ENCODE data around the gene CD36. TPM values are rescaled to one million over a fixed set of nuclear protein-coding genes. Genes with fewer than 3 reads are reported as not detected.

CD36 gene
- total RNA-seq, 1 experiment from 2014 or later, result 0.46 TPM

DNA sequence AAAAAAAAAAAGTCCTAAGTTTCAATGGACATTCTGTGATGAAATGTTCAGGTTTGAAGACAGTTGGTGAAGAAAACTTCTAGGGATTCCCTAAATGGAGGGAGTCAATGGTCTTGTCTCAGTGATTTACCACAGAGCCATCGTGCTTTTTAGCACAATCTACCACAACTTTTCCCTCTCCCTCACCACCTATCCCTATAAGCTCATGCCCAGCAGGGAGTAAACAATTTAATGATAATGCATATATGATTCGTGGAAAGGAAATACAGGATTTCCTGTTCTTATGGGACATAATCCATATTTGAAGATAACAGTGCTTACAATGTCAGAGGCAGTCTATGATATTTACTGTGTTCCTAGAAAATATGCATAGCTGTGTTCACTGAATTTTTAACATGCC, 38.4 kb upstream of the CD36 start:
- POLR2A ChIA-PET, result interaction anchor here (0.7 kb wide), 1 partner anchor 16 kb away, joined by 3 read pairs; no protein-coding TSS in a partner anchor
- Histone ChIP-seq H3K36me3 (ENCODE audit: control insufficient read depth, insufficient read depth, low read length) (no peaks in the 10 kb centered on the region), H3K4me3 (ENCODE audit: low read depth in 2 of 2, low read length in 2 of 2) (no peak overlapping the region), H3K9me3 (ENCODE audit: control insufficient read depth, insufficient read depth, low read depth, low read length) (no peaks in the 10 kb centered on the region), H3K4me1 (ENCODE audit: control insufficient read depth, insufficient read depth, low read length) (no peaks in the 10 kb centered on the region), H3K27me3 (ENCODE audit: control insufficient read depth, insufficient read depth, low read length) (no peaks in the 10 kb centered on the region; the same call in 1 of the 2 replicates), H3K27ac (ENCODE audit: low read length) (no peak overlapping the region)
- DNase-seq (ENCODE audit: low read depth, low spot score) (no peak), ATAC-seq (no peak)
- TF ChIP-seq CTCF (IDR thresholded peaks at IDR 0.05) (no peak), SIN3A (IDR thresholded peaks at IDR 0.05; ENCODE audit: borderline replicate concordance, insufficient read depth, low read depth, low read length) (no peak), TCF7L2 (IDR thresholded peaks at IDR 0.05; ENCODE audit: low read depth, low read length) (no peak), POLR2AphosphoS5 (IDR thresholded peaks at IDR 0.05; ENCODE audit: low read depth, low read length) (no peak)
- TF ChIP-seq, protein P1, sequence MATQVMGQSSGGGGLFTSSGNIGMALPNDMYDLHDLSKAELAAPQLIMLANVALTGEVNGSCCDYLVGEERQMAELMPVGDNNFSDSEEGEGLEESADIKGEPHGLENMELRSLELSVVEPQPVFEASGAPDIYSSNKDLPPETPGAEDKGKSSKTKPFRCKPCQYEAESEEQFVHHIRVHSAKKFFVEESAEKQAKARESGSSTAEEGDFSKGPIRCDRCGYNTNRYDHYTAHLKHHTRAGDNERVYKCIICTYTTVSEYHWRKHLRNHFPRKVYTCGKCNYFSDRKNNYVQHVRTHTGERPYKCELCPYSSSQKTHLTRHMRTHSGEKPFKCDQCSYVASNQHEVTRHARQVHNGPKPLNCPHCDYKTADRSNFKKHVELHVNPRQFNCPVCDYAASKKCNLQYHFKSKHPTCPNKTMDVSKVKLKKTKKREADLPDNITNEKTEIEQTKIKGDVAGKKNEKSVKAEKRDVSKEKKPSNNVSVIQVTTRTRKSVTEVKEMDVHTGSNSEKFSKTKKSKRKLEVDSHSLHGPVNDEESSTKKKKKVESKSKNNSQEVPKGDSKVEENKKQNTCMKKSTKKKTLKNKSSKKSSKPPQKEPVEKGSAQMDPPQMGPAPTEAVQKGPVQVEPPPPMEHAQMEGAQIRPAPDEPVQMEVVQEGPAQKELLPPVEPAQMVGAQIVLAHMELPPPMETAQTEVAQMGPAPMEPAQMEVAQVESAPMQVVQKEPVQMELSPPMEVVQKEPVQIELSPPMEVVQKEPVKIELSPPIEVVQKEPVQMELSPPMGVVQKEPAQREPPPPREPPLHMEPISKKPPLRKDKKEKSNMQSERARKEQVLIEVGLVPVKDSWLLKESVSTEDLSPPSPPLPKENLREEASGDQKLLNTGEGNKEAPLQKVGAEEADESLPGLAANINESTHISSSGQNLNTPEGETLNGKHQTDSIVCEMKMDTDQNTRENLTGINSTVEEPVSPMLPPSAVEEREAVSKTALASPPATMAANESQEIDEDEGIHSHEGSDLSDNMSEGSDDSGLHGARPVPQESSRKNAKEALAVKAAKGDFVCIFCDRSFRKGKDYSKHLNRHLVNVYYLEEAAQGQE (IDR thresholded peaks at IDR 0.05; ENCODE audit: insufficient read depth in 1 of 2, low read depth in 2 of 2, low read length in 1 of 2), result no peak
- CTCF ChIA-PET, result no interaction called here
- no TSS peak for BruUV-seq (replicated peaks)
- intact Hi-C loops (cut with micrococcal nuclease; ENCODE audit: unreplicated experiment) (no loop called here), in situ Hi-C loops (cut with HindIII; ENCODE audit: low pct_unique_long_range_greater_than_20kb, low sequenced_read_pairs) (no loop called here)

- no TSS peak for BruUV-seq (replicated peaks)
- DNase-seq (ENCODE audit: low read depth, low spot score), result no peak
- Histone ChIP-seq H3K27ac (ENCODE audit: low read length) (no peak overlapping the region), H3K4me1 (ENCODE audit: control insufficient read depth, insufficient read depth, low read length) (no peaks in the 10 kb centered on the region), H3K9me3 (ENCODE audit: control insufficient read depth, insufficient read depth, low read depth, low read length) (no peaks in the 10 kb centered on the region), H3K36me3 (ENCODE audit: control insufficient read depth, insufficient read depth, low read length) (no peaks in the 10 kb centered on the region), H3K4me3 (ENCODE audit: low read depth in 2 of 2, low read length in 2 of 2) (no peak overlapping the region), H3K27me3 (ENCODE audit: control insufficient read depth, insufficient read depth, low read length) (peaks cover 3% of the 10 kb centered on the region)
- ChIA-PET POLR2A (no interaction called here), CTCF (no interaction called here)
- no peak for ATAC-seq
- in situ Hi-C loops (cut with HindIII; ENCODE audit: low pct_unique_long_range_greater_than_20kb, low sequenced_read_pairs) (no loop called here), intact Hi-C loops (cut with micrococcal nuclease; ENCODE audit: unreplicated experiment) (no loop called here)
- TF ChIP-seq CTCF (IDR thresholded peaks at IDR 0.05), result no peak
- TF ChIP-seq SIN3A (IDR thresholded peaks at IDR 0.05; ENCODE audit: borderline replicate concordance, insufficient read depth, low read depth, low read length), result no peak
- TF ChIP-seq TCF7L2 (IDR thresholded peaks at IDR 0.05; ENCODE audit: low read depth, low read length), result no peak
- TF ChIP-seq, protein P1 (IDR thresholded peaks at IDR 0.05; ENCODE audit: insufficient read depth in 1 of 2, low read depth in 2 of 2, low read length in 1 of 2), result no peak
- no peak for TF ChIP-seq POLR2AphosphoS5 (IDR thresholded peaks at IDR 0.05; ENCODE audit: low read depth, low read length)
Measured at GRCh38 chr7:80601999-80602398, 36.4 kb upstream of the CD36 start.

Measured in Panc1 (cell line).